A172 (cell line): ENCODE measurements around the gene BRSK2. TPM values are rescaled to one million over a fixed set of nuclear protein-coding genes. Genes with fewer than 3 reads are reported as not detected.
"Not testable (repeated sequence)": the region's sequence is repeated elsewhere in the genome, so short reads cannot be mapped to it uniquely, and the experiment has no call there.

Source experiments
- DNase-seq: peaks from one replicate; pipeline ENCODE4 v3.0.0-alpha.2; 2015; ENCODE audit warnings: low spot score
- total RNA-seq: library from RNA; depleted of rRNA; stranded (reverse); fragments of >200 nt; shearing (Covaris generic); gene quantifications from 2 replicates; pipeline ENCODE4 v1.2.3, GENCODE V29; 2014

The BRSK2 gene
- total RNA-seq, 1 experiment from 2014 or later = 13.0 TPM

GRCh38 chr11:1499899-1500298, 110.2 kb downstream of the BRSK2 start:
- DNase-seq = no peak

- no peak for DNase-seq
Observed at GRCh38 chr11:1500466-1501420, 111.0 kb downstream of the BRSK2 start.

DNA sequence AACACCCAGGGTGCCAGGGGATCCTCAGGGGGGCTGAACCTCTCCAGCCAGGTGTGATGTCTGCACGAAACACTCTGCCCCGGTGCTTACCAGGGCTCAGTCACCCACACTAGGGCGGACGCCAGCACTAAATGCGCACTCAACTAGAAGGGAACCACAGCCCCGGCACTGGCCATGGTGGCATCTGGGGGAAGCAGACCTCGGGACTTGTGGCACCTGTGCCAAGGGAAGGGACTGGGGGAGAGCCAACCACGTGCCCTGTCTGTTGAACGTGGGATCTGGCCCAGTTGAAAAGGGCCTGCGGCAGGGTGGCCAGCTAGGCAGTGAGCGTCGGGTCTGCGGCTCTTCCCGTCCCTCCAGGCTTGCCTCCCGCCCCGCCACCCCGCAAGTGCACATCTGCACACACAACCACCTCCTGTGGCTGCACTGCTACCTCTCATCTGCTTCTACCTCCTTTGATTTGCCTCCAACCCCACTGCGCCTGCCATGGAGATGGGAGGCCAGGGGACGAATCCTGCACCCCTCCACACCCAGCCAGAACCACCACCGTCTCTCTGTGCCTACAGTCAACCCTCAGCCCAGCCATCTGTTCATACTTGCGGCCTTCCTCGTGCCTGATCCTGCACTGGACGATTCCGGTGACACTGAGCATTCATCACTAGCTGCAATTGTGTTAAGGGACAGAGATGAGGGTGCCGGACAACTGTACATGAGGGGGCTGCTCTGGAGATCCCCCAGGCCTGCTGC, 111.9 kb downstream of the BRSK2 start:
- no peak for DNase-seq

GRCh38 chr11:1502168-1502953, 112.6 kb downstream of the BRSK2 start:
- no peak for DNase-seq

DNA sequence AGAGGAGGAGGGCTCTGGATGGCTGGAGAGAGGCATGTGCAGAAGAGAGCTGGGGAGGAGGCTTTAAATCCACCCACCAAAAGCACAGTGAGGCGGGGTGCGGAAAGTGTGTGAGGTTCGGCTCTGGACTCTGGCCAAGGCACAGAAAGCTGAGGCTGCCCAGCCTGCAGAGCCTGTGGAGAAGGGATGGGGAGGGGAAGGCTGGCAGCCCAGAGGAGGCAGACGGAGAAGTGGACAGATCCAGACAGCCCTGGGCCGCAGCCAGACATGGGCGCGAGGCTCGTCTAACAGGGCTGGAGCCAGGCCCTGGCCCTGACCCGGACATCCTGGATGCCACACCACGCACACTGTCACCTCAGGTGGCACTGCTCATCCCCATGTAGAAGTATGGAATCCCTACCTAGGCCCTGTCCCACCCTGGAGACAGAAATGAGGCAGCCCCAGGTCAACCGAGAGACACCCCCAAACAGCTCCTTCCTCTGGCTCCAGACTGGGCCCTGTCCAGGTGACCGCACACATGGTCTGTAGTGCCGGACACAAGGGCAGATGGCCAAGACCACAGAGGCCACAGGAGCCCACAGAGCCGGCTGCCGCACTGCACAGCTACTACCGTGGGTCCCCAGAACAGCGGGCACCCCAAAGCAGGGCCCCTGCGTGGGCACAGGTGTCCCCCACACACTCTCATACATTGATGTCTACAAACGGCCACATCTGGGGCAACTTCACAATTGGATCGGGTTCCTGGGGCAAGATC, 113.4 kb downstream of the BRSK2 start:
- no peak for DNase-seq

- no peak for DNase-seq
Observed at GRCh38 chr11:1503708-1504104, 114.0 kb downstream of the BRSK2 start.

DNA sequence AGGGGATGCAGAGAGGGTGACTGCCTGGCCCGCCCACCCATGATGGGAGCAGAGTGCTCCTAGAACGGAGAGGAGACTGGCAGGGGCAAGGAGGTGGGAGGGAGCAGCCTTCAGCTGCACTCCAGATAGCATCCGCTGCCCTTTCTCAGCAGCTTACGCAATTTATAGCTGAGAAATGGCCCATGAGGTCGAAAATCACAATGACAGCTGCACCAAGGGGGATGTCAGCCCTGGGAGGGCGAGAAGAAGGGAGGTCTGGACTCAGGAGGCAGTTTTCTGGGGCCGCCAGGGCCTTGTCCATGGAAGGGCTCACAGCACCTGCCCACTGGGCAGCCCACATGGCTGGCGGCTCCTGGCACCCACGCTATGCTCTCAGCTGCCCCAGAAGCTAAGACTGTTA, 114.4 kb downstream of the BRSK2 start:
- no peak for DNase-seq

GRCh38 chr11:1504581-1505290, 115.0 kb downstream of the BRSK2 start:
- DNase-seq = no peak

- no peak for DNase-seq
Observed at GRCh38 chr11:1505480-1505879, 115.7 kb downstream of the BRSK2 start.

DNA sequence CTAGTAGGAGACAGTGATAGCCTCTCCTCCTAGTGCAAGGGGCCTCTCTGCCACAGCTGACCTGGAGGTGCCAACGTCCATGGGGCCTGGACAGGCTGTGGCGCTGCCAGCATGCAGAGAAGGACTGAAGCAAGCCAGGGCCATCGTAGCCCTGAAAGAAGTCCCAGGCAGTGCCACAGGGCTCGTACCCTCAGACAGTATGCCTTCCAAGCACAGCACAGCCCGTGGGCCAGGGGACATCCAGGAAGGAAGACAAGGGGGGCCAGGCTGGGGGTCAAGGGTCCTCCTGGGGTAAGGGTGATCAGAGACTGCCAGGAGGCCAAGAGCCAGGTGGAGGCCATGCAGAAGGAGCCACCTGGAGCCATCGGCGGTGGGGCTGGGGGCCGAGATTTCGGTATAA, 117.2 kb downstream of the BRSK2 start:
- DNase-seq = no peak

GRCh38 chr11:1507381-1508140, 117.8 kb downstream of the BRSK2 start:
- no peak for DNase-seq

DNA sequence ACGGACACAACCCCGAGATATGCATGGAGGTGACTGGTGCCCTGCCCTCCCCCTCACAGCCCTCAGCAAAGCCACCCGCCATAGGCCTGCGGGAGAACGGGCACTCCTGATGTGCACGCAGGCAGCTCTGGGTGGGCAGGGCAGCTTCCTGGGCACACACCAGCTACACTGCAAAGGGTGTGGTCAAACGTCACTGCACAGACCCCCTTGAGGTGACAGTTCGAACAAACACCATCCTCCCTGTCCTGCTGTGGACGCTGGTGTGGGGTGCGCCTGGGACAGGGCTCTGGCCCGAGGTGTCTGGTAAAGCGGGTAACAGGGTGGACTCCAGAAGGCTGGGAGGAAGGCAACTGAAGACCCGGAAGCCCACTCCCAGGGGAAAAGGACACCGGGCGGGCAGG, 118.8 kb downstream of the BRSK2 start:
- no peak for DNase-seq

DNA sequence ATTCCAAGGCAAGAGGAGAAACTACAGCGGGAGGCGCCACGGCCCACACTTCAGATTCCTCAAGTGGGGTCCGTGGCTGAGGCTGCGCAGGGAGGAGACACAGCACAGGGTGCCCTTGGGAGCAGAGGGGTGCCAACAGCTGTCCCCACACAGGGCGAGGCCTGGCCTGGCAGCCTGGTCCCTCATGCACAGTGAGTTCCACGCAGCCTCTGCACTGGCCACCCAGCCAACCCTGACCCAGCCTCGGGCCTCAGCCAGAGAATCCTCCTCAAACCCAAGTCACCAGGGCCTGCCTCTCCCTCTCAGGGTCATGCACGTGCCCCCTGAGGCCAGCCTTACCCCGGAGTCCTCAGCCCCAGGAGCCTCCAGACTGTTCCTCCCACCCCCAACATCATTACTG, 119.3 kb downstream of the BRSK2 start:
- no peak for DNase-seq

DNA sequence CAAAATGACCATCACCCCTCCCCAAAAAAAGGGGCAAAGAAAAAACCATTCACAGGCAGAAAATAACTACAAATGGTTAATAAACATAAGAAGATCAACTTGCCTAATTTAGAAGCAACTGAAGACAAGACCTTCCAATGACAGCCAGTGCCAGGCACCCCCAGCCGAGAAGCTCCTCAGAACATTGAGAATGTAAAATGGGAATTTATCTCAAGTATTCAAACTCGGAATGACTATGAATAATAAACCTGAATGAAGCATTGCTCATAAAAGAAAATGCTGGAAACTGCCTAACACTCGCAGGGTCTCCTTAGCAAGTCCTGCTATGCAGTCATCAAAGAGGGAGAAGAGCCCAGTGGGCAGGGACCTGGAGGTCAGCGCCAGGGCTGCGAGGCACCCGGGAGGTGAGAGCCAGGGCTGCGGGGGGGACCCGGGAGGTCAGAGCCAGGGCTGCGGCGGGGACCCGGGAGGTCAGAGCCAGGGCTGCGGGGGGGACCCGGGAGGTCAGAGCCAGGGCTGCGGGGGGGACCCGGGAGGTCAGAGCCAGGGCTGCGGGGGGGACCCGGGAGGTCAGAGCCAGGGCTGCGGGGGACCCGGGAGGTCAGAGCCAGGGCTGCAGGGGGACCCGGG, 120.0 kb downstream of the BRSK2 start:
- DNase-seq = no peak

GRCh38 chr11:1510351-1510750, 120.6 kb downstream of the BRSK2 start:
- DNase-seq = not testable (repeated sequence)

DNA sequence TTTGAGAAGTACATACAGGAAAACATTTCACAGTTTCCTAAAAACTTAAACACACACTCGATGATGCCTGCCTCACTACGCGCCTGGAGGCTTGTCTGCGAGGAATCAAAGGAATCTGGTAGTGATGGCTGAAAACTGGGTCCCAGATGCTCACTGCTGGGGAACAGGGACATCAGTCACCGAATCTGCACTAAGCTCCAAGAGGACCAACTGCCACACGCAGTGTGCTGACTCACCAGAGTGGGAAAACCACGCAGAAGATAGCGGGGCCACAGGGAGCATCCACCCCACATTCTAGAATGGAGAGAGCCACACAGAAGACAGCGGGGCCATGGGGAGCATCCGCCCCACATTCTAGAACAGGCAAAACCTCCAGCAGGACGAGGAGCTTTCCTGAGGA, 121.2 kb downstream of the BRSK2 start:
- DNase-seq = no peak

DNA sequence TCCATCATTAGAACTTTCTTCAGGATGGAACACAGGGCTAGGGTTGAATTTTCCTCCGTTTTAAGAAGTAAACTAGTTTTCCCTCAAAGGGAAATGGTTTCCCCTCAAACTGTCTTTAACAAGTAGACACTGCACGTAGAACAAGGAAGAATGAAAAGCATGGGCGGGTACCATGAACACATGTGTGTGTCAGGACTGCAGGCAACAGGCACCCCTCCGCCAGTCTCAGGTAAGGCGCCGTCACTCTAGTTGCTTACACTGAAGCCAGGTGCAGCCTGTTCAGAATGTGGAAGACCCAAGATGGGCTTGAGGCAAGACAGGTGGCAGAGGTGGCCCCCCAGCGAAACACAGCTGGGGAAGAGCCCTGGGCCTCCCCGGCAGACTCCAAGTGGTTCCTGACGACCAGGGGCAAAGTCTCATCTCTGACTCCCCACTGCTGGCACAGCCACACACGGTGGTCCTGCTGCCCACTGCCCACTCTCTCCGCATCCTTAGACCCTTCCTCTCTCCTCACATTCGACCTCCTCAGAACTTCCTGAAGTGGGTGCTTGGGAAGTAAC, 122.3 kb downstream of the BRSK2 start:
- no peak for DNase-seq
